ENCODE measurements around the gene HS6ST3. TPM values are rescaled to one million over a fixed set of nuclear protein-coding genes. Genes with fewer than 3 reads are reported as not detected.

HS6ST3 gene
- total RNA-seq, 2 experiments from 2014 or later: not detected

- ATAC-seq (no peak), DNase-seq (no peak)
- H3K9me3 Mint-ChIP-seq: peaks cover 2% of the 10 kb centered on the region
- H3K4me1 Mint-ChIP-seq (ENCODE audit: low read depth): no peaks in the 10 kb centered on the region
- H3K4me3 Mint-ChIP-seq: no peak overlapping the region
- no peaks in the 10 kb centered on the region for H3K36me3 Mint-ChIP-seq (ENCODE audit: low read depth)
- intact Hi-C loops (cut with micrococcal nuclease): no loop called here
- ChIA-PET CTCF (no interaction called here), POLR2A (no interaction called here)
- H3K27ac Mint-ChIP-seq: no peak overlapping the region
- no peaks in the 10 kb centered on the region for H3K27me3 Mint-ChIP-seq
- no peak for TF ChIP-seq CTCF (IDR thresholded peaks at IDR 0.05)
Measured at GRCh38 chr13:96720446-96720845, 630.5 kb downstream of the HS6ST3 start.

- POLR2A ChIA-PET: no interaction called here
- no peak overlapping the region for H3K4me3 Mint-ChIP-seq
- H3K4me1 Mint-ChIP-seq (ENCODE audit: low read depth): no peaks in the 10 kb centered on the region
- CTCF ChIA-PET: no interaction called here
- intact Hi-C loops (cut with micrococcal nuclease): no loop called here
- no peak overlapping the region for H3K27ac Mint-ChIP-seq
- H3K27me3 Mint-ChIP-seq: no peaks in the 10 kb centered on the region
- no peaks in the 10 kb centered on the region for H3K36me3 Mint-ChIP-seq (ENCODE audit: low read depth)
- TF ChIP-seq CTCF (IDR thresholded peaks at IDR 0.05): no peak
- H3K9me3 Mint-ChIP-seq: peaks cover 8% of the 10 kb centered on the region
- ATAC-seq (no peak), DNase-seq (no peak)
Measured at GRCh38 chr13:96726651-96727050, 636.7 kb downstream of the HS6ST3 start.

GRCh38 chr13:96728463-96728862 is 638.6 kb downstream of the HS6ST3 start:
- H3K36me3 Mint-ChIP-seq (ENCODE audit: low read depth): no peaks in the 10 kb centered on the region
- H3K27ac Mint-ChIP-seq: no peak overlapping the region
- POLR2A ChIA-PET: no interaction called here
- DNase-seq: no peak
- H3K4me3 Mint-ChIP-seq: no peak overlapping the region
- H3K9me3 Mint-ChIP-seq: peaks cover 9% of the 10 kb centered on the region
- intact Hi-C loops (cut with micrococcal nuclease): no loop called here
- no peak for TF ChIP-seq CTCF (IDR thresholded peaks at IDR 0.05)
- H3K4me1 Mint-ChIP-seq (ENCODE audit: low read depth): no peaks in the 10 kb centered on the region
- ATAC-seq: no peak
- no peaks in the 10 kb centered on the region for H3K27me3 Mint-ChIP-seq
- CTCF ChIA-PET: no interaction called here

- TF ChIP-seq CTCF (IDR thresholded peaks at IDR 0.05): no peak
- no peak overlapping the region for H3K27ac Mint-ChIP-seq
- no peak overlapping the region for H3K4me3 Mint-ChIP-seq
- no peaks in the 10 kb centered on the region for H3K27me3 Mint-ChIP-seq
- H3K9me3 Mint-ChIP-seq: peaks cover 8% of the 10 kb centered on the region
- H3K4me1 Mint-ChIP-seq (ENCODE audit: low read depth): no peaks in the 10 kb centered on the region
- POLR2A ChIA-PET: no interaction called here
- ATAC-seq (no peak), DNase-seq (no peak)
- intact Hi-C loops (cut with micrococcal nuclease): no loop called here
- CTCF ChIA-PET: no interaction called here
- no peaks in the 10 kb centered on the region for H3K36me3 Mint-ChIP-seq (ENCODE audit: low read depth)
Measured at GRCh38 chr13:96730676-96731075, 640.8 kb downstream of the HS6ST3 start.

GRCh38 chr13:96734499-96734898 is 644.6 kb downstream of the HS6ST3 start:
- CTCF ChIA-PET: no interaction called here
- Mint-ChIP-seq H3K4me1 (ENCODE audit: low read depth) (no peaks in the 10 kb centered on the region), H3K27me3 (no peaks in the 10 kb centered on the region), H3K9me3 (peaks cover 7% of the 10 kb centered on the region), H3K4me3 (no peak overlapping the region), H3K27ac (no peak overlapping the region), H3K36me3 (ENCODE audit: low read depth) (no peaks in the 10 kb centered on the region)
- no peak for ATAC-seq
- POLR2A ChIA-PET: no interaction called here
- no peak for TF ChIP-seq CTCF (IDR thresholded peaks at IDR 0.05)
- intact Hi-C loops (cut with micrococcal nuclease): no loop called here
- DNase-seq: no peak
